Hepatocyte (in vitro differentiated cells): ENCODE results near the gene UVRAG. TPM values are rescaled to one million over a fixed set of nuclear protein-coding genes. Genes with fewer than 3 reads are reported as not detected.

Source experiments
- DNase-seq: peaks from one replicate; pipeline ENCODE4 v3.0.0-alpha.2; 2016; ENCODE audit warnings: low spot score
- H2AFZ ChIP-seq: fragments of 200-600 bp; sonication (generic); 2 replicates; pipeline ENCODE4 v1.6.0; 2016; ENCODE audit warnings: antibody characterized with exemption, mild to moderate bottlenecking
- H3K27ac ChIP-seq: fragments of 200-600 bp; sonication (generic); 2 replicates; pipeline ENCODE4 v1.5.1; 2016; ENCODE audit warnings: mild to moderate bottlenecking
- H3K27me3 ChIP-seq: fragments of 200-600 bp; sonication (generic); 2 replicates; pipeline ENCODE4 v1.6.1; 2016
- H3K36me3 ChIP-seq: fragments of 200-600 bp; sonication (generic); replicated peaks from 2 replicates; pipeline ENCODE4 v1.5.1; 2016; ENCODE audit warnings: low read depth; ENCODE audit not compliant: insufficient read depth
- H3K4me1 ChIP-seq: fragments of 200-600 bp; sonication (generic); 2 replicates; pipeline ENCODE4 v1.5.1; 2016; ENCODE audit warnings: mild to moderate bottlenecking, moderate library complexity; ENCODE audit not compliant: insufficient read depth
- H3K4me2 ChIP-seq: fragments of 200-600 bp; sonication (generic); 2 replicates; pipeline ENCODE4 v1.6.0; 2016
- H3K4me3 ChIP-seq: fragments of 200-600 bp; sonication (generic); 2 replicates; pipeline ENCODE4 v1.5.1; 2016; ENCODE audit warnings: mild to moderate bottlenecking
- H3K79me2 ChIP-seq: fragments of 200-600 bp; sonication (generic); 2 replicates; pipeline ENCODE4 v1.6.0; 2017; ENCODE audit warnings: mild to moderate bottlenecking
- H3K9me2 ChIP-seq: fragments of 200-600 bp; sonication (generic); replicated peaks from 2 replicates; pipeline ENCODE4 v1.6.0; 2017; ENCODE audit warnings: mild to moderate bottlenecking; ENCODE audit not compliant: insufficient read depth
- H3K9me3 ChIP-seq: fragments of 200-600 bp; sonication (generic); 2 replicates; pipeline ENCODE4 v1.5.1; 2016; ENCODE audit warnings: low read depth, mild to moderate bottlenecking
- H4K20me1 ChIP-seq: fragments of 200-600 bp; sonication (generic); 2 replicates; pipeline ENCODE4 v1.6.0; 2016; ENCODE audit warnings: mild to moderate bottlenecking; ENCODE audit not compliant: insufficient read depth, poor library complexity, severe bottlenecking
- CTCF ChIP-seq: fragments of 200-600 bp; sonication (generic); IDR thresholded peaks from 2 replicates; pipeline ENCODE4 v1.5.1; 2016; ENCODE audit warnings: antibody characterized with exemption, mild to moderate bottlenecking; ENCODE audit not compliant: poor library complexity
- EZH2 ChIP-seq: fragments of 200-600 bp; sonication (generic); IDR thresholded peaks from 2 replicates; pipeline ENCODE4 v1.6.1; 2016; ENCODE audit warnings: antibody characterized with exemption, mild to moderate bottlenecking, borderline replicate concordance
- EZH2phosphoT487 ChIP-seq: fragments of 200-600 bp; sonication (generic); IDR thresholded peaks from one replicate; pipeline ENCODE4 v1.6.1; 2018; ENCODE audit warnings: antibody characterized with exemption, mild to moderate bottlenecking, low read depth, moderate library complexity; ENCODE audit not compliant: unreplicated experiment, severe bottlenecking
- WGBS: methylation state at CpG from one replicate; pipeline ENCODE4 v1.1.6; 2016; ENCODE audit warnings: low lambda C conversion rate; ENCODE audit errors: missing lambda C conversion rate; 5-methylcytosine and 5-hydroxymethylcytosine counted together
- polyA plus RNA-seq: library from polyadenylated mRNA; unstranded; fragments of >200 nt; fragmentation: Nextera tagmentation; extraction: Ambion mirVana; gene quantifications from 2 replicates; pipeline ENCODE4 v1.2.1, GENCODE V29; 2016
- total RNA-seq: library from RNA; depleted of rRNA; stranded (reverse); fragments of >200 nt; gene quantifications from 2 replicates; pipeline ENCODE4 v1.2.3, GENCODE V29; 2014

UVRAG gene
- total and polyA plus RNA-seq, 2 experiments from 2014 or later, result 15.3 to 36.5 TPM

- Histone ChIP-seq H3K4me3 (no peak overlapping the region), H4K20me1 (no peaks in the 10 kb centered on the region), H2AFZ (no peak overlapping the region), H3K27ac (no peak overlapping the region), H3K4me2 (no peak overlapping the region), H3K9me2 (no peaks in the 10 kb centered on the region), H3K36me3 (no peaks in the 10 kb centered on the region), H3K4me1 (no peaks in the 10 kb centered on the region), H3K79me2 (peaks cover 23% of the 10 kb centered on the region), H3K27me3 (no peaks in the 10 kb centered on the region), H3K9me3 (no peaks in the 10 kb centered on the region)
- TF ChIP-seq CTCF, result no peak
- no peak for TF ChIP-seq EZH2
- TF ChIP-seq EZH2phosphoT487, result no peak
- no peak for DNase-seq
- WGBS, result 77% methylated on average over 2 of the region's 2 CpGs
Observed at GRCh38 chr11:75993126-75993525, 178.1 kb downstream of the UVRAG start.

GRCh38 chr11:75994616-75995015, 179.6 kb downstream of the UVRAG start:
- TF ChIP-seq CTCF, result no peak
- TF ChIP-seq EZH2, result no peak
- TF ChIP-seq EZH2phosphoT487, result no peak
- Histone ChIP-seq H3K4me2 (no peak overlapping the region), H3K36me3 (no peaks in the 10 kb centered on the region), H3K27me3 (no peaks in the 10 kb centered on the region), H3K27ac (no peak overlapping the region), H2AFZ (no peak overlapping the region), H3K79me2 (peaks cover 16% of the 10 kb centered on the region), H3K4me3 (no peak overlapping the region), H3K9me3 (no peaks in the 10 kb centered on the region), H3K4me1 (no peaks in the 10 kb centered on the region), H4K20me1 (no peaks in the 10 kb centered on the region), H3K9me2 (no peaks in the 10 kb centered on the region)
- 81% methylated on average over 3 of the region's 3 CpGs for WGBS
- DNase-seq, result no peak

- Histone ChIP-seq H3K4me2 (no peak overlapping the region), H3K9me2 (no peaks in the 10 kb centered on the region), H2AFZ (no peak overlapping the region), H4K20me1 (no peaks in the 10 kb centered on the region), H3K36me3 (no peaks in the 10 kb centered on the region), H3K27ac (no peak overlapping the region), H3K9me3 (no peaks in the 10 kb centered on the region), H3K4me1 (no peaks in the 10 kb centered on the region), H3K4me3 (no peak overlapping the region), H3K79me2 (peaks cover 13% of the 10 kb centered on the region), H3K27me3 (no peaks in the 10 kb centered on the region)
- WGBS, result 85% methylated on average over 1 of the region's 1 CpG
- TF ChIP-seq EZH2phosphoT487 (no peak), EZH2 (no peak), CTCF (no peak)
- DNase-seq, result no peak
Observed at GRCh38 chr11:75996523-75997442, 181.8 kb downstream of the UVRAG start.
